H9 (cell line): ENCODE measurements around the gene GALNT13. TPM values are rescaled to one million over a fixed set of nuclear protein-coding genes. Genes with fewer than 3 reads are reported as not detected.

Experiments
- DNase-seq: peaks from one replicate; pipeline ENCODE4 v3.0.0-alpha.2; 2017
- H2AFZ ChIP-seq: one replicate; pipeline ENCODE4 v1.6.1; 2013; ENCODE audit warnings: mild to moderate bottlenecking, low read length, control low read depth, moderate library complexity
- H2AK5ac ChIP-seq: 2 replicates; pipeline ENCODE4 v1.6.1; 2013; ENCODE audit warnings: low read length, control low read depth, mixed read lengths; ENCODE audit not compliant: insufficient read length
- H2BK120ac ChIP-seq: one replicate; pipeline ENCODE4 v1.6.1; 2013; ENCODE audit warnings: low read depth, mild to moderate bottlenecking, low read length, control low read depth, inconsistent platforms; ENCODE audit not compliant: poor library complexity, severe bottlenecking
- H2BK12ac ChIP-seq: 2 replicates; pipeline ENCODE4 v1.6.1; 2013; ENCODE audit warnings: low read length, control low read depth, mixed read lengths, low read depth; ENCODE audit not compliant: insufficient read length
- H2BK15ac ChIP-seq: 2 replicates; pipeline ENCODE4 v1.6.1; 2013; ENCODE audit warnings: low read depth, low read length, control low read depth
- H2BK20ac ChIP-seq: one replicate; pipeline ENCODE4 v1.6.1; 2013; ENCODE audit warnings: low read depth, mild to moderate bottlenecking, low read length, control low read depth, inconsistent platforms; ENCODE audit not compliant: poor library complexity, severe bottlenecking
- H2BK5ac ChIP-seq: 2 replicates; pipeline ENCODE4 v1.6.1; 2013; ENCODE audit warnings: low read length, control low read depth, mixed read lengths; ENCODE audit not compliant: insufficient read length
- H3K14ac ChIP-seq: 2 replicates; pipeline ENCODE4 v1.6.1; 2013; ENCODE audit warnings: low read length, control low read depth; ENCODE audit not compliant: insufficient read depth
- H3K18ac ChIP-seq: 2 replicates; pipeline ENCODE4 v1.6.1; 2013; ENCODE audit warnings: low read depth, mild to moderate bottlenecking, mixed read lengths, low read length, control low read depth; ENCODE audit not compliant: insufficient read length
- H3K23ac ChIP-seq: 2 replicates; pipeline ENCODE4 v1.6.1; 2013; ENCODE audit warnings: low read length, control low read depth, mixed read lengths, low read depth; ENCODE audit not compliant: insufficient read length
- H3K23me2 ChIP-seq: 2 replicates; pipeline ENCODE4 v1.6.1; 2013; ENCODE audit warnings: low read depth, mild to moderate bottlenecking, mixed read lengths, low read length, control low read depth; ENCODE audit not compliant: insufficient read length, poor library complexity, severe bottlenecking
- H3K27ac ChIP-seq: 2 replicates; pipeline ENCODE4 v1.5.1; 2013; ENCODE audit warnings: low read length, control low read depth, mixed read lengths, low read depth; ENCODE audit not compliant: insufficient read length
- H3K27me3 ChIP-seq: 2 replicates; pipeline ENCODE4 v1.6.1; 2013; ENCODE audit warnings: low read length, control low read depth, inconsistent platforms; ENCODE audit not compliant: insufficient read depth
- H3K4ac ChIP-seq: 2 replicates; pipeline ENCODE4 v1.6.1; 2013; ENCODE audit warnings: low read depth, mild to moderate bottlenecking, control low read depth, inconsistent platforms, low read length, moderate library complexity
- H3K4me1 ChIP-seq: 2 replicates; pipeline ENCODE4 v1.6.1; 2013; ENCODE audit warnings: low read length, control low read depth, inconsistent platforms; ENCODE audit not compliant: insufficient read depth
- H3K4me2 ChIP-seq: 2 replicates; pipeline ENCODE4 v1.6.1; 2013; ENCODE audit warnings: low read length, control low read depth, mixed read lengths; ENCODE audit not compliant: insufficient read length, insufficient read depth
- H3K56ac ChIP-seq: 2 replicates; pipeline ENCODE4 v1.6.1; 2013; ENCODE audit warnings: low read depth, mild to moderate bottlenecking, mixed read lengths, low read length, control low read depth; ENCODE audit not compliant: insufficient read length
- H3K79me1 ChIP-seq: 2 replicates; pipeline ENCODE4 v1.6.1; 2013; ENCODE audit warnings: low read depth, mild to moderate bottlenecking, moderate library complexity, low read length, control low read depth, inconsistent platforms; ENCODE audit not compliant: insufficient read depth, poor library complexity, severe bottlenecking
- H3K79me2 ChIP-seq: 2 replicates; pipeline ENCODE4 v1.6.1; 2013; ENCODE audit warnings: low read length, control low read depth, inconsistent platforms; ENCODE audit not compliant: insufficient read depth
- H3K9ac ChIP-seq: 2 replicates; pipeline ENCODE4 v1.6.1; 2013; ENCODE audit warnings: low read length, control low read depth, mixed read lengths; ENCODE audit not compliant: insufficient read length; ENCODE audit errors: extremely low read depth
- H3K9me3 ChIP-seq: one replicate; pipeline ENCODE4 v1.6.1; 2013; ENCODE audit warnings: low read depth, low read length, inconsistent platforms; ENCODE audit not compliant: control insufficient read depth
- H3T11ph ChIP-seq: one replicate; pipeline ENCODE4 v1.6.1; 2013; ENCODE audit warnings: mild to moderate bottlenecking, low read length, control low read depth, inconsistent platforms
- H4K20me1 ChIP-seq: one replicate; pipeline ENCODE4 v1.6.1; 2013; ENCODE audit not compliant: control insufficient read depth, insufficient read length, insufficient read depth
- H4K5ac ChIP-seq: 2 replicates; pipeline ENCODE4 v1.6.1; 2013; ENCODE audit warnings: low read depth, mild to moderate bottlenecking, mixed read lengths, low read length, control low read depth; ENCODE audit not compliant: insufficient read length
- H4K8ac ChIP-seq: replicated peaks from 2 replicates; pipeline ENCODE4 v1.6.1; 2013; ENCODE audit warnings: low read length, control low read depth, mixed read lengths, low read depth; ENCODE audit not compliant: insufficient read length
- H4K91ac ChIP-seq: 2 replicates; pipeline ENCODE4 v1.6.1; 2013; ENCODE audit warnings: low read depth, mild to moderate bottlenecking, moderate library complexity, mixed read lengths, low read length, control low read depth; ENCODE audit not compliant: insufficient read length
- H3K27ac Mint-ChIP-seq, 3 experiments: 2 replicates in 2 of 3; 3 replicates in 1 of 3; pipeline ENCODE4 v1.8.0; 2020 to 2021; ENCODE audit warnings: mixed read lengths in 3 of 3, mild to moderate bottlenecking in 1 of 3, moderate library complexity in 1 of 3
- H3K27me3 Mint-ChIP-seq: 2 replicates; pipeline ENCODE4 v1.8.0; 2021; ENCODE audit warnings: low read depth, mild to moderate bottlenecking, moderate library complexity, mixed read lengths
- H3K36me3 Mint-ChIP-seq, 3 experiments: 2 replicates in 2 of 3; 3 replicates in 1 of 3; pipeline ENCODE4 v1.8.0; 2020 to 2021; ENCODE audit warnings: low read depth in 3 of 3, mixed read lengths in 3 of 3; ENCODE audit not compliant: insufficient read depth in 1 of 3
- H3K4me1 Mint-ChIP-seq, 2 experiments: 2 replicates each; pipeline ENCODE4 v1.8.0; 2020; ENCODE audit warnings: mixed read lengths in 2 of 2
- H3K4me3 Mint-ChIP-seq, 2 experiments: 2 replicates in 1 of 2; 3 replicates in 1 of 2; pipeline ENCODE4 v1.8.0; 2020 to 2021; ENCODE audit warnings: mild to moderate bottlenecking in 2 of 2, mixed read lengths in 2 of 2, moderate library complexity in 1 of 2
- H3K9me3 Mint-ChIP-seq, 2 experiments: 2 replicates in 1 of 2; 3 replicates in 1 of 2; pipeline ENCODE4 v1.8.0; 2020; ENCODE audit warnings: mild to moderate bottlenecking in 2 of 2, mixed read lengths in 2 of 2, moderate library complexity in 1 of 2
- CTCF ChIP-seq: fragments of 200-600 bp; sonication (generic); conservative IDR thresholded peaks from 3 replicates; pipeline ENCODE4 v1.8.0; 2021; ENCODE audit warnings: antibody characterized with exemption, mild to moderate bottlenecking
- WGBS: extraction: QIAGEN DNeasy Blood & Tissue Kit; methylation state at CpG from one replicate; pipeline ENCODE4 v1.1.7; 2013; ENCODE audit warnings: missing lambda C conversion rate, low lambda C conversion rate, mixed read lengths; ENCODE audit not compliant: insufficient read length; ENCODE audit errors: extremely low coverage; 5-methylcytosine and 5-hydroxymethylcytosine counted together
- total RNA-seq: library from RNA; stranded (reverse); gene quantifications from 2 replicates; pipeline ENCODE4 v1.2.1, GENCODE V29; 2021

The GALNT13 gene
- total RNA-seq, 1 experiment from 2014 or later = 6.6 TPM

- H3K9me3 Mint-ChIP-seq = no peaks in the 10 kb centered on the region
Measured at GRCh38 chr2:154173164-154173563, 301.4 kb downstream of the GALNT13 start.

More at GRCh38 chr2:154173164-154173563, 301.4 kb downstream of the GALNT13 start:
- H3K27ac ChIP-seq = no peak overlapping the region
- DNase-seq = no peak
- no peaks in the 10 kb centered on the region for H3K23me2 ChIP-seq
- H3K18ac ChIP-seq = no peak overlapping the region
- no peaks in the 10 kb centered on the region for H3K4me1 ChIP-seq
- H3K9ac ChIP-seq = no peak overlapping the region
- H2BK20ac ChIP-seq = no peak overlapping the region
- no peaks in the 10 kb centered on the region for H3K79me2 ChIP-seq
- H2AK5ac ChIP-seq = no peak overlapping the region
- H3K56ac ChIP-seq = no peak overlapping the region
- no peaks in the 10 kb centered on the region for H3K79me1 ChIP-seq
- no peak overlapping the region for H4K91ac ChIP-seq
- Mint-ChIP-seq H3K4me1 (peaks cover 0 to 4% of the 10 kb centered on the region in 2 experiments; a peak in 1 of 4 replicates), H3K27ac (no peak overlapping the region), H3K36me3 (no peaks in the 10 kb centered on the region), H3K4me3 (no peak overlapping the region), H3K27me3 (no peaks in the 10 kb centered on the region)
- no peak overlapping the region for H3K23ac ChIP-seq
- H3T11ph ChIP-seq = no peak overlapping the region
- no peaks in the 10 kb centered on the region for H4K20me1 ChIP-seq
- H3K27me3 ChIP-seq = no peaks in the 10 kb centered on the region
- TF ChIP-seq CTCF = no peak
- no peak overlapping the region for H3K4ac ChIP-seq
- no peak overlapping the region for H3K14ac ChIP-seq
- H4K5ac ChIP-seq = no peak overlapping the region
- H2BK120ac ChIP-seq = no peak overlapping the region
- H2BK12ac ChIP-seq = no peak overlapping the region
- H4K8ac ChIP-seq = no peak overlapping the region
- H2BK5ac ChIP-seq = no peak overlapping the region
- H3K4me2 ChIP-seq = no peak overlapping the region
- H2BK15ac ChIP-seq = no peak overlapping the region
- H3K9me3 ChIP-seq = no peaks in the 10 kb centered on the region
- no CpG with 5 or more reads among the region's 2 CpGs for WGBS
- H2AFZ ChIP-seq = no peak overlapping the region
